ENCODE measurements around the gene TEKTIP1. TPM values are rescaled to one million over a fixed set of nuclear protein-coding genes. Genes with fewer than 3 reads are reported as not detected.

The TEKTIP1 gene
- total RNA-seq, result 1 to 10 TPM; 3.0 to 3.8 TPM

GRCh38 chr19:3538965-3539755, at the start of gene TEKTIP1:
TEKTIP1 (plus strand) TSS chr19:3539174; CDS start chr19:3539178, 4 bp downstream.
- ATAC-seq (no peak), DNase-seq (ENCODE audit: low spot score in 2 of 2) (no peak)
- H3K27ac Mint-ChIP-seq, result peak within 1 kb of the TSS; percentile 36 to 77
- H3K36me3 Mint-ChIP-seq, result peaks cover 0 to 17% of the 10 kb centered on the region in 2 donors
- H3K9me3 Mint-ChIP-seq, result no peaks in the 10 kb centered on the region

DNA sequence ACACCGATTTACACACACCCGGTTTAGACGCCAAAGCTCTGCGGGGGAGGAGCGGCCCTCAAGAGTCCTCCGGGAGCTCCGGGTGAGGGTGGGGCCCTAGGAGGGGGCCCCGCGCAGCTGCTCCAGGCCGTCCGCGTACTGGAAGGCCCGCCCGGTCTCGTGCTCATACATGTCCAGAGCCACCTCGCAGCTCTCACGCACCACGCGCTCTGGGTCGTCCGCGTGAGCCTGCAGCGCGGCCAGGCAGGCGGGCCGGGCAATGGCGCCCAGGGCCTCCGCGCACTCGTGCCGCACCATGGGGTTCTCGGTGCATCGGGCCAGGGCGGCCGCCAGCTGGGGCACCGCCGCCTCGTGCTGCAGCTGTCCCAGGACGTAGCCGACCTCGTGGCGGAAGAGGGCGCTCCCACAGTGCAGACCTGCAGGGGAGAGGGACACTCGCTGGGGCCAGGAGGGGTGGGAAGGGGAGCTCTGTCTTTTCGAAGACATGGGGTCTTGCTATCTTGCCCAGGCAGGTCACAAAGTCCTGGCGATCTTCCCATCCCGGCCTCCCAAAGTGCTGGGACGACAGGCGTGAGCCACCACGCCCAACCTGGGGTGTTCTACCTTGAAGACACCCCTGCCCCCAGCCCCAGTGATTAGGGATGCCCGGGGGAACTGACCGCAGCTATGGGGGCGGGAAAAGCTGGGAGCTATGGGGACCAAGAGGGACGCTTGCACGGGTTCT, 47.4 kb upstream of the TEKTIP1 start:
- Mint-ChIP-seq H3K36me3 (no peaks in the 10 kb centered on the region), H3K9me3 (no peaks in the 10 kb centered on the region), H3K27ac (no peak overlapping the region)
- no peak for ATAC-seq
- no peak for DNase-seq (ENCODE audit: low spot score in 2 of 2)

DNA sequence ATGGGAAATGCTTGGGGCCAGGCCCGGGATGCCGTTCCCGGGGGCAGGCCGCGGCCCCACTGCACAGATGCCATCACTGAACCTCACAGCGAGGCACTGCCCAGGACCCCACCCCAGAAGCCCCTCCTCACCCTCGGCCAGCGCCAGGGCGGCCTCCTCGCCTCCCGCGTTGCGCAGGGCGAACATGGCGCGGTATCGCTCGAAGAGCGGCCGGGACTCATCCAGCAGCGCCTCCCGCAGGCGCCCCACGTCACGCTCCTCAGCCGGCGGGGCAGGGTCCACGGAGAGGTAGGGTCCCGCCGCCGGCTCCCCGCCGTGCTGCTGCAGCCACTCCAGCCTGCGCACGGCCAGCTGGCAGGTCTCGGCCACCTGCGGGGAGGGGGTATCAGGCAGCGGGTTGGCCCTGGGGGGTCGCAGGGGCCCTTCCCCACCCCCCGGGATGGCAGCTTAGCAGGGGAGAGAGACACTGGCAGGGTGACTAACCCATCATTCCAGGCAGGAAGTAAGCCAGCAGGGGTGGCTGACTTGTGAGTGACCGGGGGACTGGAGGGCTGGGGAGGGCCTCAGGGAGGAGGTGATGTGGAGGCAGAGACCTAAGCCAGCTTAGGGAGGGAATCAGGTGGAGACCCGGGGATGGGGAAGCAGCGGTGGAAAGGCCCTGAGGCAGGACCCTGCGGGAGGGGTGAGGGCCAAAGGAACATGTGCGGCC, 46.7 kb upstream of the TEKTIP1 start:
- no peak overlapping the region for H3K27ac Mint-ChIP-seq
- no peak for DNase-seq (ENCODE audit: low spot score in 2 of 2)
- ATAC-seq, result no peak
- H3K9me3 Mint-ChIP-seq, result no peaks in the 10 kb centered on the region
- H3K36me3 Mint-ChIP-seq, result no peaks in the 10 kb centered on the region

DNA sequence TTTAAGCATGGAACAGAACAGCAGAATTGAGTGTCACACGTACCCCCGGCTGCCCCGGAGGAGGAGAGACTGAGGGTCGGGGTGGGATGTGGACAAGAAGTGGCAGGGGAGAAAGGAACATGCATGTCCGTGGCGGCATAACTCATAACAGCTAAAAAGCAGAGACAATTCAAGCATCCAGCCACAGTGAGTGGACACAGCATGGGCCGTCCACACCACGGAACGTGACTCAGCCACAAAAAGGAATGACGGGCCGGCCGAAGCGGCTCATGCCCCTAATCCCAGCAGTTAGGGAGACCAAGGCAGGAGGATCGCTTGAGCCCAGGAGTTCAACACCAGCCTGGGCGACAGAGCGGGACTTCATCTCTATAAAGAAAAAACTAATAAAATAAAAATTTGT, 46.1 kb upstream of the TEKTIP1 start:
- DNase-seq (ENCODE audit: low spot score in 2 of 2) (no peak), ATAC-seq (no peak)
- Mint-ChIP-seq H3K9me3 (no peaks in the 10 kb centered on the region), H3K27ac (peak overlapping the region in 1 of 2 donors; percentile 71), H3K36me3 (no peaks in the 10 kb centered on the region)

DNA sequence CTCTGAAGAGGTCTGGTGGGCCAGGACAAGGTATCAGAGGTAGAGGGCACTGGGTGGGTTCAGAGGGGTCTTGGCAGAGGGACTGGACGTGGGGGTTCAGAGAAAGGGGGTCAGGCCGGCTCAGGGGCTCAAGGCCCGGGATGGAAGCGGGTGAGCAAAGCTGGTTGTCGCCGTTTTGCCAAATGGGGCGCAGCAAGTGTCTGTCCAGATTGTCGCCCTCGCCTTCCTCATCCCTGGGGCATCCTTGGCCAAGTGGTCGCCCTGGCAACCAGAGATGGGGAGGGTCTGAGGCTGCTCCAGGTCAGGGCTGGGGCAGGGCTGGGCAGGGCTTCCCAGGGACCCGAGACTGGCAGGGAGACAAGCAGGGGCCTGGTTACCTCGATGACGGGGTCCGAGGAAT, 45.3 kb upstream of the TEKTIP1 start:
- no peak for DNase-seq (ENCODE audit: low spot score in 2 of 2)
- H3K27ac Mint-ChIP-seq, result peak overlapping the region in 1 of 2 donors; percentile 71

DNA sequence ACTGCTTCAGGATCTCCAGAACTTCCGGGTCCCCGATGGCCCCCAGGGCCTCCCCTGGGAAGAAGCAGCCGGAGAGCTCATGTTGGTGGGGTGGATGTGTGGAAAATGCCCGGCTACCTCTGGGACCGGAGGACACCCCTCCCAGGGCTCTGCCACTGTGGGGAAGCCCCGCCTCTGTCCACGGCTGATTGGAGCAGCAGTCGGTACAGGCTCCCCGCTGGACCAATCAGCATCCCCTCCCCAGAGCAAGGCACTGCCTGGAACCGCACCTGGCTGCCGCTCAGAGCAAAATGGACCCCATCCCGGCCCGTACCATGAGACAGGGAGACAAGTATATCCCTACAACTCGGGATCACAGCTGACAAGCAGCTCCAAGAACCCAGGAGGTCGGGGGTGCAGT, 44.9 kb upstream of the TEKTIP1 start:
- peak in 1 of 2 donors; percentile 55 for DNase-seq (ENCODE audit: low spot score in 2 of 2)

More for the DNA sequence above, 45.3 kb upstream of the TEKTIP1 start:
- no peak for ATAC-seq
- Mint-ChIP-seq H3K36me3 (no peaks in the 10 kb centered on the region), H3K9me3 (no peaks in the 10 kb centered on the region)

GRCh38 chr19:3494559-3494958, 44.4 kb upstream of the TEKTIP1 start:
- peak; percentile 76 to 94 for ATAC-seq
- peak overlapping the region in 1 of 2 donors; percentile 82 for H3K27ac Mint-ChIP-seq
- DNase-seq (ENCODE audit: low spot score in 2 of 2), result peak in 1 of 2 donors; percentile 79
- H3K36me3 Mint-ChIP-seq, result no peaks in the 10 kb centered on the region
- no peaks in the 10 kb centered on the region for H3K9me3 Mint-ChIP-seq

More for the DNA sequence above, 44.9 kb upstream of the TEKTIP1 start:
- Mint-ChIP-seq H3K27ac (peak overlapping the region in 1 of 2 donors; percentile 82), H3K36me3 (no peaks in the 10 kb centered on the region), H3K9me3 (no peaks in the 10 kb centered on the region)
- ATAC-seq, result peak; percentile 59 to 85

DNA sequence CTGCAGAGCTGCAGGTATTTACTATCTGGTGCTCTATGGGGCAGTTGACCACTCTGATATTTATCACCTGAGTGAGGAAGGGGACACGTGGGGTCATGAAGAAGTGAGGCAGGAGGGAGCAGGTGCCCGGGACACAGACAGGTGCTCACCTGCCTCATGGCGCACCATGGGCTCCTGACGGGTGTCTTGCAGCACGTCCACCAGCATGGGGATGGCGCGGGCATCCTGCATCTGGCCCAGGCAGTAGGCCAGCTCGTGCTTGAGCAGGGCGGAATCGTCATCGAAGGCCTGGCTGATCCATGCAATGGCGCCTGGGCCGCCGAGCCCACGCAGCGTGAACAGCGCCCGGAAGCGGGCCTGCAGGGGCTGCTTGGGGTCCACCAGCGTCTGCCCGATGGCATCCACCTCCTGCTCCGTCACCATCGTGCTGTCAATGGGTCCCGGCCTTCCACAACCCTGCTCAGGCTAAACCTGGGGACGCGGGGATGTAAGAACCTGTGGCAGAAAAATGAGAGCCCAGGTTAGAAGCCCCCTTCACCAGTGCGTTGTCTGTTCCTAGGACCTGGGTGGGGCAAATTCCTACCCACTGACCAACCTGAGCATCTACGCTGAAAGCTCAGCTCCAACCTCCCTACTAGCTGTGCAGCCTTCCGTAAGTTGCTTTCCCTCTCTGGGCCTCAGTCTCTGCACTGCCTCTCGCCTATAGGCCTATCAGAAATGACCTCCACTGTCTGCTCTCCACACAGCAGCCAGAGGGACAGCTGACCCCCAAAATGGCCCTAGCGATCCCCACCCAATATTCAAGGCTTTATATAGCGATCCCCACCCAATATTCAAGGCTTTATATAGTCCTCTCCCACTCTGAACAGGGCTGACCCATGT, 42.3 kb upstream of the TEKTIP1 start:
- Mint-ChIP-seq H3K27ac (no peak overlapping the region), H3K36me3 (peaks cover 7% of the 10 kb centered on the region in 2 donors)

GRCh38 chr19:3497757-3498520, 41.0 kb upstream of the TEKTIP1 start:
- Mint-ChIP-seq H3K27ac (no peak overlapping the region), H3K36me3 (peaks cover 7% of the 10 kb centered on the region in 2 donors), H3K9me3 (peaks cover 0 to 5% of the 10 kb centered on the region in 2 donors)
- ATAC-seq (no peak), DNase-seq (ENCODE audit: low spot score in 2 of 2) (no peak)

More for the DNA sequence above, 42.3 kb upstream of the TEKTIP1 start:
- peaks cover 0 to 5% of the 10 kb centered on the region in 2 donors for H3K9me3 Mint-ChIP-seq
- DNase-seq (ENCODE audit: low spot score in 2 of 2) (no peak), ATAC-seq (no peak)

DNA sequence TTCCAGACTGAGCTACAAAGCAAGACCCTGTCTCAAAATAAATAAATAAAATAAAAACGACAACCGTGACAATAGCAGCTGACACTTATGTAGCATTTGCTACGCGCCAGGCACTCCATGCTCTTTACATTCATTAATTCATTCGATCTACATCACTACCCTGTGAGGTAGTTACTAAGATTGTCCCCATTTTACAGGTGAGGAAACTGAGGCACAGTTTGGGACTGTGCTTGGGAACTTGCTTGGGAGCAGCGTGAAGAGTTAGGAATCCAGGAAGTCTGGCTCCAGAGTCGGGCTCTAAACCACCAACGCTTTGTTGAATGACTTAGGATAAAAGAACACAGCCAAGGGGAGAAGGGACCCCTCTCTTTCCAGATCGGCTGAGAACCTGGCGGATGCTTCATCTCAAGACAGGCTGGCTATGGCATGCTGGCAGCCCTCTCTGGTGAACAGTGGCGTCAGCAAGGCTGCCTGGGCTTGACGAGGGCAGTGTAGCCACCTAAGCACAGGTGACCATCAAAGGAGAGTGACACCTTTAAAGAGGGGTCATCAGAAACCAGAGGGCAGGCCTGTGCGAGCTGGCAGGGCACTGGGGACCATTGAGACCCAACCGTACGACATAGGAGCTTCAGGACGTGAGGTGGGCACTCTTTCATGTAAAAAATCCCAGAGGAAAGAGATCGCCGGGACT, 39.1 kb upstream of the TEKTIP1 start:
- ATAC-seq (peak; percentile 4 to 19), DNase-seq (ENCODE audit: low spot score in 2 of 2) (no peak)
- Mint-ChIP-seq H3K27ac (peak overlapping the region; percentile 99), H3K9me3 (peaks cover 0 to 5% of the 10 kb centered on the region in 2 donors), H3K36me3 (peaks cover 7% of the 10 kb centered on the region in 2 donors)

- H3K27ac Mint-ChIP-seq, result peak within 1 kb of the TSS; percentile 99
- H3K9me3 Mint-ChIP-seq, result peaks cover 0 to 5% of the 10 kb centered on the region in 2 donors
- H3K36me3 Mint-ChIP-seq, result peaks cover 7 to 8% of the 10 kb centered on the region in 2 donors
- DNase-seq (ENCODE audit: low spot score in 2 of 2) (peak; percentile 93 to 97), ATAC-seq (peak; percentile 87 to 91)
Observed at GRCh38 chr19:3500429-3501101, 38.4 kb upstream of the TEKTIP1 start, which contains the start of gene DOHH. DOHH (minus strand) TSS chr19:3500674; CDS start chr19:3496814, 3,860 bp downstream.

- Mint-ChIP-seq H3K36me3 (peaks cover 10 to 17% of the 10 kb centered on the region in 2 donors), H3K9me3 (peaks cover 0 to 5% of the 10 kb centered on the region in 2 donors), H3K27ac (no peak overlapping the region)
- ATAC-seq, result no peak
- DNase-seq (ENCODE audit: low spot score in 2 of 2), result no peak
Observed at GRCh38 chr19:3501780-3502179, 37.2 kb upstream of the TEKTIP1 start.

GRCh38 chr19:3503036-3503572, 35.9 kb upstream of the TEKTIP1 start:
- peaks cover 18 to 25% of the 10 kb centered on the region in 2 donors for H3K36me3 Mint-ChIP-seq
- no peak overlapping the region for H3K27ac Mint-ChIP-seq
- ATAC-seq, result no peak
- H3K9me3 Mint-ChIP-seq, result peaks cover 0 to 5% of the 10 kb centered on the region in 2 donors
- DNase-seq (ENCODE audit: low spot score in 2 of 2), result no peak

DNA sequence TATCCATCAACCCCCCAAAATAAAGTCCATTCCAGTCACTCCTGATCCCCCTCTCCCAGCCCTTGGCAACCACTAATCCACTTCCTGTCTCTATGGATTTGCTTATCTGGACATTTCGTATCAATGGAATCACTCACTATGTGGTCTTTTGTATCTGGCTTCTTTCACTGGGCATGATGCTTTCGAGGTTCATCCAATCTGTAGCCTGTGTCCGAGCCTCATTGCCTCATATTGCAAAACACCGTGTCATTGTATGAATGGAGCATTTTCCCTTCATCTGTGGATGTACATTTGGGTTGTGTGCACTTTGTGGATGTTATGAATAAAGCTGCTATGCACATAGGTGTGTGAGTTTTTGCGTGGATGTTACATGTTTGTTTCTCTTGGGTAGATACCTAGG, 34.2 kb upstream of the TEKTIP1 start:
- DNase-seq (ENCODE audit: low spot score in 2 of 2) (no peak), ATAC-seq (no peak)
- Mint-ChIP-seq H3K36me3 (peaks cover 25 to 27% of the 10 kb centered on the region in 2 donors), H3K9me3 (peaks cover 0 to 5% of the 10 kb centered on the region in 2 donors), H3K27ac (peak overlapping the region in 1 of 2 donors; percentile 91)

All from activated naive CD4-positive, alpha-beta T cell treated with anti-CD3 and anti-CD28 coated beads, Interleukin-2, amount 50 U/mL, for 72 hours (primary cell).